H9 (cell line): ENCODE data around the gene HNRNPLL. TPM values are rescaled to one million over a fixed set of nuclear protein-coding genes. Genes with fewer than 3 reads are reported as not detected.

Experiments used
- DNase-seq: peaks from one replicate; pipeline ENCODE4 v3.0.0-alpha.2; 2017
- H2AFZ ChIP-seq: one replicate; pipeline ENCODE4 v1.6.1; 2013; ENCODE audit warnings: mild to moderate bottlenecking, low read length, control low read depth, moderate library complexity
- H2AK5ac ChIP-seq: 2 replicates; pipeline ENCODE4 v1.6.1; 2013; ENCODE audit warnings: low read length, control low read depth, mixed read lengths; ENCODE audit not compliant: insufficient read length
- H2BK120ac ChIP-seq: one replicate; pipeline ENCODE4 v1.6.1; 2013; ENCODE audit warnings: low read depth, mild to moderate bottlenecking, low read length, control low read depth, inconsistent platforms; ENCODE audit not compliant: poor library complexity, severe bottlenecking
- H2BK12ac ChIP-seq: 2 replicates; pipeline ENCODE4 v1.6.1; 2013; ENCODE audit warnings: low read length, control low read depth, mixed read lengths, low read depth; ENCODE audit not compliant: insufficient read length
- H2BK15ac ChIP-seq: 2 replicates; pipeline ENCODE4 v1.6.1; 2013; ENCODE audit warnings: low read depth, low read length, control low read depth
- H2BK20ac ChIP-seq: one replicate; pipeline ENCODE4 v1.6.1; 2013; ENCODE audit warnings: low read depth, mild to moderate bottlenecking, low read length, control low read depth, inconsistent platforms; ENCODE audit not compliant: poor library complexity, severe bottlenecking
- H2BK5ac ChIP-seq: 2 replicates; pipeline ENCODE4 v1.6.1; 2013; ENCODE audit warnings: low read length, control low read depth, mixed read lengths; ENCODE audit not compliant: insufficient read length
- H3K14ac ChIP-seq: 2 replicates; pipeline ENCODE4 v1.6.1; 2013; ENCODE audit warnings: low read length, control low read depth; ENCODE audit not compliant: insufficient read depth
- H3K18ac ChIP-seq: 2 replicates; pipeline ENCODE4 v1.6.1; 2013; ENCODE audit warnings: low read depth, mild to moderate bottlenecking, mixed read lengths, low read length, control low read depth; ENCODE audit not compliant: insufficient read length
- H3K23ac ChIP-seq: 2 replicates; pipeline ENCODE4 v1.6.1; 2013; ENCODE audit warnings: low read length, control low read depth, mixed read lengths, low read depth; ENCODE audit not compliant: insufficient read length
- H3K23me2 ChIP-seq: 2 replicates; pipeline ENCODE4 v1.6.1; 2013; ENCODE audit warnings: low read depth, mild to moderate bottlenecking, mixed read lengths, low read length, control low read depth; ENCODE audit not compliant: insufficient read length, poor library complexity, severe bottlenecking
- H3K27ac ChIP-seq: 2 replicates; pipeline ENCODE4 v1.5.1; 2013; ENCODE audit warnings: low read length, control low read depth, mixed read lengths, low read depth; ENCODE audit not compliant: insufficient read length
- H3K27me3 ChIP-seq: 2 replicates; pipeline ENCODE4 v1.6.1; 2013; ENCODE audit warnings: low read length, control low read depth, inconsistent platforms; ENCODE audit not compliant: insufficient read depth
- H3K4ac ChIP-seq: 2 replicates; pipeline ENCODE4 v1.6.1; 2013; ENCODE audit warnings: low read depth, mild to moderate bottlenecking, control low read depth, inconsistent platforms, low read length, moderate library complexity
- H3K4me1 ChIP-seq: 2 replicates; pipeline ENCODE4 v1.6.1; 2013; ENCODE audit warnings: low read length, control low read depth, inconsistent platforms; ENCODE audit not compliant: insufficient read depth
- H3K4me2 ChIP-seq: 2 replicates; pipeline ENCODE4 v1.6.1; 2013; ENCODE audit warnings: low read length, control low read depth, mixed read lengths; ENCODE audit not compliant: insufficient read length, insufficient read depth
- H3K56ac ChIP-seq: 2 replicates; pipeline ENCODE4 v1.6.1; 2013; ENCODE audit warnings: low read depth, mild to moderate bottlenecking, mixed read lengths, low read length, control low read depth; ENCODE audit not compliant: insufficient read length
- H3K79me1 ChIP-seq: 2 replicates; pipeline ENCODE4 v1.6.1; 2013; ENCODE audit warnings: low read depth, mild to moderate bottlenecking, moderate library complexity, low read length, control low read depth, inconsistent platforms; ENCODE audit not compliant: insufficient read depth, poor library complexity, severe bottlenecking
- H3K79me2 ChIP-seq: 2 replicates; pipeline ENCODE4 v1.6.1; 2013; ENCODE audit warnings: low read length, control low read depth, inconsistent platforms; ENCODE audit not compliant: insufficient read depth
- H3K9ac ChIP-seq: 2 replicates; pipeline ENCODE4 v1.6.1; 2013; ENCODE audit warnings: low read length, control low read depth, mixed read lengths; ENCODE audit not compliant: insufficient read length; ENCODE audit errors: extremely low read depth
- H3K9me3 ChIP-seq: one replicate; pipeline ENCODE4 v1.6.1; 2013; ENCODE audit warnings: low read depth, low read length, inconsistent platforms; ENCODE audit not compliant: control insufficient read depth
- H3T11ph ChIP-seq: one replicate; pipeline ENCODE4 v1.6.1; 2013; ENCODE audit warnings: mild to moderate bottlenecking, low read length, control low read depth, inconsistent platforms
- H4K20me1 ChIP-seq: one replicate; pipeline ENCODE4 v1.6.1; 2013; ENCODE audit not compliant: control insufficient read depth, insufficient read length, insufficient read depth
- H4K5ac ChIP-seq: 2 replicates; pipeline ENCODE4 v1.6.1; 2013; ENCODE audit warnings: low read depth, mild to moderate bottlenecking, mixed read lengths, low read length, control low read depth; ENCODE audit not compliant: insufficient read length
- H4K8ac ChIP-seq: replicated peaks from 2 replicates; pipeline ENCODE4 v1.6.1; 2013; ENCODE audit warnings: low read length, control low read depth, mixed read lengths, low read depth; ENCODE audit not compliant: insufficient read length
- H4K91ac ChIP-seq: 2 replicates; pipeline ENCODE4 v1.6.1; 2013; ENCODE audit warnings: low read depth, mild to moderate bottlenecking, moderate library complexity, mixed read lengths, low read length, control low read depth; ENCODE audit not compliant: insufficient read length
- H3K27ac Mint-ChIP-seq, 3 experiments: 2 replicates in 2 of 3; 3 replicates in 1 of 3; pipeline ENCODE4 v1.8.0; 2020 to 2021; ENCODE audit warnings: mixed read lengths in 3 of 3, mild to moderate bottlenecking in 1 of 3, moderate library complexity in 1 of 3
- H3K27me3 Mint-ChIP-seq: 2 replicates; pipeline ENCODE4 v1.8.0; 2021; ENCODE audit warnings: low read depth, mild to moderate bottlenecking, moderate library complexity, mixed read lengths
- H3K36me3 Mint-ChIP-seq, 3 experiments: 2 replicates in 2 of 3; 3 replicates in 1 of 3; pipeline ENCODE4 v1.8.0; 2020 to 2021; ENCODE audit warnings: low read depth in 3 of 3, mixed read lengths in 3 of 3; ENCODE audit not compliant: insufficient read depth in 1 of 3
- H3K4me1 Mint-ChIP-seq, 2 experiments: 2 replicates each; pipeline ENCODE4 v1.8.0; 2020; ENCODE audit warnings: mixed read lengths in 2 of 2
- H3K4me3 Mint-ChIP-seq, 2 experiments: 2 replicates in 1 of 2; 3 replicates in 1 of 2; pipeline ENCODE4 v1.8.0; 2020 to 2021; ENCODE audit warnings: mild to moderate bottlenecking in 2 of 2, mixed read lengths in 2 of 2, moderate library complexity in 1 of 2
- H3K9me3 Mint-ChIP-seq, 2 experiments: 2 replicates in 1 of 2; 3 replicates in 1 of 2; pipeline ENCODE4 v1.8.0; 2020; ENCODE audit warnings: mild to moderate bottlenecking in 2 of 2, mixed read lengths in 2 of 2, moderate library complexity in 1 of 2
- CTCF ChIP-seq: fragments of 200-600 bp; sonication (generic); conservative IDR thresholded peaks from 3 replicates; pipeline ENCODE4 v1.8.0; 2021; ENCODE audit warnings: antibody characterized with exemption, mild to moderate bottlenecking
- total RNA-seq: library from RNA; stranded (reverse); gene quantifications from 2 replicates; pipeline ENCODE4 v1.2.1, GENCODE V29; 2021

HNRNPLL gene
- total RNA-seq, 1 experiment from 2014 or later, result 52.3 TPM

- Histone ChIP-seq H3K27me3 (no peaks in the 10 kb centered on the region), H3K79me1 (no peaks in the 10 kb centered on the region), H2BK5ac (no peak overlapping the region), H4K8ac (no peak overlapping the region), H3K56ac (no peak overlapping the region), H3K14ac (no peak overlapping the region), H4K91ac (no peak overlapping the region), H2BK12ac (no peak overlapping the region), H2BK120ac (no peak overlapping the region), H3K9me3 (no peaks in the 10 kb centered on the region), H3K4me2 (no peak overlapping the region), H3K4me1 (no peaks in the 10 kb centered on the region), H3K23me2 (no peaks in the 10 kb centered on the region), H2AK5ac (no peak overlapping the region), H4K5ac (no peak overlapping the region), H3K4ac (no peak overlapping the region), H3K18ac (no peak overlapping the region), H3K27ac (no peak overlapping the region), H3T11ph (no peak overlapping the region), H2BK15ac (no peak overlapping the region), H4K20me1 (no peaks in the 10 kb centered on the region), H3K23ac (no peak overlapping the region), H3K9ac (no peak overlapping the region), H2AFZ (no peak overlapping the region), H2BK20ac (no peak overlapping the region), H3K79me2 (no peaks in the 10 kb centered on the region)
- H3K27me3 Mint-ChIP-seq, result no peaks in the 10 kb centered on the region
- no peak for TF ChIP-seq CTCF
- peaks cover 19 to 45% (median 37%) of the 10 kb centered on the region in 3 experiments; a peak in 6 of 7 replicates for H3K36me3 Mint-ChIP-seq
- no peak overlapping the region; a peak in 1 of 7 replicates for H3K27ac Mint-ChIP-seq
- no peak overlapping the region for H3K4me3 Mint-ChIP-seq
- DNase-seq, result no peak
- H3K4me1 Mint-ChIP-seq, result no peaks in the 10 kb centered on the region
- no peaks in the 10 kb centered on the region for H3K9me3 Mint-ChIP-seq
These were observed 41.0 kb downstream of the HNRNPLL start for GRCh38 chr2:38561691-38562090.
